H1 (cell line): ENCODE data around the gene SAMM50.

Experiments
- ASH2L ChIP-seq: fragments of 200-600, 300-600 bp; sonication (generic); IDR thresholded peaks from one replicate; pipeline ENCODE4 v1.7.1; 2017; ENCODE audit warnings: low read length
- CBX5 ChIP-seq: fragments of 300-800, 300-1000 bp; sonication (generic); IDR thresholded peaks from 2 replicates; pipeline ENCODE4 v1.7.1; 2016; ENCODE audit warnings: antibody characterized with exemption, low read length, low read depth
- CHD7 ChIP-seq: fragments of 300-600 bp; sonication (generic); IDR thresholded peaks from 2 replicates; pipeline ENCODE4 v1.7.1; 2012; ENCODE audit warnings: low read length, moderate library complexity, mild to moderate bottlenecking, inconsistent platforms; ENCODE audit not compliant: insufficient replicate concordance
- CTCF ChIP-seq, 3 experiments: IDR thresholded peaks; 1 replicate in 2 of 3; 2 replicates in 1 of 3; pipeline versions ENCODE4 v1.5.1 to v1.6.1; 2011; ENCODE audit warnings: low read length in 3 of 3, mild to moderate bottlenecking in 3 of 3, inconsistent platforms in 2 of 3, low read depth in 1 of 3, moderate library complexity in 1 of 3; ENCODE audit not compliant: insufficient read depth in 1 of 3; ENCODE audit errors: control extremely low read depth in 1 of 3
- EP300 ChIP-seq, 2 experiments: IDR thresholded peaks; 1 replicate in 1 of 2; 2 replicates in 1 of 2; pipeline ENCODE4 v1.6.1; 2011 to 2012; ENCODE audit warnings: low read depth in 2 of 2, low read length in 2 of 2, mild to moderate bottlenecking in 2 of 2, borderline replicate concordance in 1 of 2, inconsistent platforms in 1 of 2, moderate library complexity in 1 of 2
- EZH2 ChIP-seq: fragments of 200-600 bp; sonication (generic); IDR thresholded peaks from 2 replicates; pipeline ENCODE4 v1.7.1; 2012; ENCODE audit warnings: low read depth, mild to moderate bottlenecking, moderate library complexity, low read length, inconsistent platforms; ENCODE audit not compliant: severe bottlenecking
- HDAC2 ChIP-seq, 2 experiments: fragments of 300-600 bp in 1 of 2; sonication (generic) in 1 of 2; IDR thresholded peaks; 2 replicates each; pipeline ENCODE4 v1.6.1; 2011 to 2012; ENCODE audit warnings: low read depth in 2 of 2, low read length in 2 of 2, mild to moderate bottlenecking in 2 of 2, moderate library complexity in 2 of 2, borderline replicate concordance in 1 of 2, inconsistent platforms in 1 of 2
- JUN ChIP-seq: IDR thresholded peaks from 2 replicates; pipeline ENCODE4 v1.6.1; 2011; ENCODE audit warnings: low read depth, mild to moderate bottlenecking, improper control_type of control experiment, low read length
- JUND ChIP-seq: IDR thresholded peaks from 2 replicates; pipeline ENCODE4 v1.6.1; 2011; ENCODE audit warnings: mild to moderate bottlenecking, improper control_type of control experiment, low read length
- POLR2A ChIP-seq, 2 experiments: IDR thresholded peaks; 1 replicate in 1 of 2; 2 replicates in 1 of 2; pipeline ENCODE4 v1.6.1; 2011; ENCODE audit warnings: low read depth in 2 of 2, low read length in 2 of 2, mild to moderate bottlenecking in 2 of 2; ENCODE audit errors: control extremely low read depth in 1 of 2
- POLR2AphosphoS5 ChIP-seq: IDR thresholded peaks from 2 replicates; pipeline ENCODE4 v1.6.1; 2011; ENCODE audit warnings: low read depth, low read length
- RAD21 ChIP-seq, 2 experiments: IDR thresholded peaks in 1 of 2; conservative IDR thresholded peaks in 1 of 2; 2 replicates each; pipeline ENCODE4 v1.6.1; 2011; ENCODE audit warnings: low read depth in 2 of 2, low read length in 2 of 2, improper control_type of control experiment in 1 of 2, inconsistent platforms in 1 of 2, mild to moderate bottlenecking in 1 of 2, moderate library complexity in 1 of 2
- YY1 ChIP-seq: IDR thresholded peaks from 2 replicates; pipeline ENCODE4 v1.6.1; 2011; ENCODE audit warnings: low read depth, mild to moderate bottlenecking, low read length

DNA sequence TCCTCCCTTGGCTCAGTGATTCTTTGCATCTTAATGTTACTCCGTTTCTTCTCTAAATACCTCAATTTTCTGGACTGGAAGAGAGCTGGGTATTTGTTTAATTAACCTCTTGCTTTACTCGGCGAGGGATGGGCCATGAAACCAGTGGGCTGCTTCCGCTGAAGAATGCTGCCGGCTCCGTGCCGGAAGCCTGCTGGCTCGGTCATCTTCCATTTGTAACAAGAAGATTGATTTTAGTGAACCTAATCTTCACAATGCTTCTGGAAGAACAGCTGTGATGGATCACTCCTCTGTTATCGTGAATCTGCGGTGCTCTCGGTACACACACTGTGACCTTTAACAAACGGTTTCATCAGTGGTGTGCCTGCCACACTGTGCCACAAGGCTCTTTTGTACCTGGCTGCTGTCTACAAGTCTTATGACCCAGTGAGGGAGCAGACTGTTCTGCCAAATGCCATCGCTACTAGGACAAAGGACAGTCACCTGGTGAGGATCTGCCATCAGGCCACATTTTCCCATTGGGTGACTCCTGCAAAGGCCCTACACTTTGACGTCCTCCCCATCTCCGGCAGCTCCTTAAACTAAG, 43.5 kb downstream of the SAMM50 start:
- TF ChIP-seq CTCF (IDR thresholded peaks at IDR 0.05; ENCODE audit: control extremely low read depth in 1 of 3, insufficient read depth in 1 of 3, low read depth in 1 of 3, low read length in 3 of 3), result no peak
- TF ChIP-seq CHD7, result no peak
- no peak for TF ChIP-seq JUND
- no peak for TF ChIP-seq ASH2L
- TF ChIP-seq EP300 (IDR thresholded peaks at IDR 0.05; ENCODE audit: borderline replicate concordance in 1 of 2, low read depth in 2 of 2, low read length in 2 of 2), result no peak
- no peak for TF ChIP-seq POLR2A (IDR thresholded peaks at IDR 0.05; ENCODE audit: control extremely low read depth in 1 of 2, low read depth in 2 of 2, low read length in 2 of 2)
- TF ChIP-seq RAD21 (IDR thresholded peaks at IDR 0.05 in 1 of 2, conservative IDR thresholded peaks at IDR 0.05 in 1 of 2; ENCODE audit: low read depth in 2 of 2, low read length in 2 of 2), result no peak
- no peak for TF ChIP-seq YY1
- TF ChIP-seq HDAC2 (IDR thresholded peaks at IDR 0.05; ENCODE audit: borderline replicate concordance in 1 of 2, low read depth in 2 of 2, low read length in 2 of 2), result no peak
- TF ChIP-seq EZH2, result no peak
- TF ChIP-seq CBX5, result no peak
- TF ChIP-seq POLR2AphosphoS5, result no peak
- TF ChIP-seq JUN, result no peak
